Upper lobe of left lung (tissue), 6 donors: ENCODE data around the gene CRIP3. TPM values are rescaled to one million over a fixed set of nuclear protein-coding genes. Genes with fewer than 3 reads are reported as not detected.
"Not testable (repeated sequence)": the region's sequence is repeated elsewhere in the genome, so short reads cannot be mapped to it uniquely, and the experiment has no call there.

Experiments
- ATAC-seq, 2 donors: fragments of 200-7000 bp; cut with Tn5 transposase; one replicate each; pipeline ENCODE4 v1.9.1; 2022; ENCODE audit warnings: mild to moderate bottlenecking in 2 of 2, moderate library complexity in 2 of 2; ENCODE audit not compliant: low FRiP score in 2 of 2
- DNase-seq, 2 donors: peaks; one replicate each; pipeline ENCODE4 v3.0.0-alpha.2; 2019 to 2020
- H3K27ac ChIP-seq, 4 donors: fragments of 200-600 bp; sonication (generic); one replicate each; pipeline ENCODE4 v1.5.1; 2016 to 2019
- H3K27me3 ChIP-seq, 4 donors: fragments of 200-600 bp; sonication (generic); one replicate each; pipeline ENCODE4 v1.5.1; 2017 to 2019
- H3K36me3 ChIP-seq, 4 donors: fragments of 200-600 bp; sonication (generic); one replicate each; pipeline ENCODE4 v1.5.1; 2016 to 2019
- H3K4me1 ChIP-seq, 4 donors: fragments of 200-600 bp; sonication (generic); one replicate each; pipeline ENCODE4 v1.5.1; 2018 to 2019
- H3K4me3 ChIP-seq, 4 donors: fragments of 200-600 bp; sonication (generic); one replicate each; pipeline ENCODE4 v1.5.1; 2017 to 2019; ENCODE audit warnings: mild to moderate bottlenecking in 2 of 4, moderate library complexity in 1 of 4
- H3K9me3 ChIP-seq, 4 donors: fragments of 200-600 bp; sonication (generic); one replicate each; pipeline ENCODE4 v1.5.1; 2018 to 2019
- EP300 ChIP-seq, 4 donors: sonication (generic); formaldehyde crosslinking; IDR thresholded peaks; one replicate each; pipeline ENCODE4 v1.5.1; 2017; ENCODE audit warnings: antibody characterized with exemption in 4 of 4, control low read depth in 2 of 4
- POLR2A ChIP-seq, 4 donors: fragments of 450-650 bp; IDR thresholded peaks; one replicate each; pipeline ENCODE4 v1.5.1; 2016 to 2017; ENCODE audit warnings: antibody characterized with exemption in 4 of 4, mild to moderate bottlenecking in 2 of 4
- POLR2AphosphoS5 ChIP-seq, 2 donors: sonication (generic); formaldehyde crosslinking; IDR thresholded peaks; one replicate each; pipeline ENCODE4 v1.5.1; 2017; ENCODE audit warnings: antibody characterized with exemption in 2 of 2
- WGBS, 2 donors: methylation state at CpG; one replicate each; pipeline ENCODE4 v1.1.5; 2017 to 2018; 5-methylcytosine and 5-hydroxymethylcytosine counted together
- total RNA-seq, 6 donors: library from RNA; depleted of rRNA in 4 of 6; stranded (reverse); fragments of >200 nt in 4 of 6; gene quantifications; one replicate each; pipeline versions ENCODE4 v1.1.0 to v1.2.1, GENCODE V29; 2016 to 2021
- TF ChIP-seq, protein P1 (sequence below), 6 experiments: fragments of 450-650 bp in 4 of 6; fragments of 200-600 bp in 2 of 6; sonication (generic) in 2 of 6; IDR thresholded peaks; one replicate each; pipeline ENCODE4 v1.5.1; 2016 to 2019; ENCODE audit warnings: antibody characterized with exemption in 6 of 6
- donor health status: DM: no; HTN: no; CAD: no; lungs with moderate emphysema.
- donor health status: DM: no; HTN: yes; CAD: no; lungs with severe emphysema.

Gene CRIP3
- total RNA-seq, 6 donors from 2014 or later = 1.5 TPM; not detected in 5

DNA sequence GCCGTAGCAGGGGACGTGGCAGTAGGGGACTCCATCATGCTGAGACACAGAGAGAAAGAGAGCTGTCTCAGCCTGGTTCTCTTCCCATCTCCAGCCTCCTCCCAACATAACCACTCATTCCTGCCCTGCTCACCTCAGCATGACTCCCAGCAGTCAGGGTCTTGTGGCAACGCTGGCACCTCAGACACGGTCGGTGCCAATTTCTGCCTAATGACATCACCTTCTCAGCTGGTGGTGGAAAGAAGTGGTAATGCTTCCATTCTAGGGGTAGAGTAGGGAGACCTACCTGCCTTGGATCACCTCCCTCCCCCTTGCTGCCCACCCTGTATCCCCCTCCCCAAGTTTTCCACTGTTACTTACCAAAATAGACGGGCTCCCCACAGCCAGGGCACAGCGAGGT, 2.5 kb downstream of the CRIP3 start:
- Histone ChIP-seq H3K27ac (no peak overlapping the region), H3K27me3 (no peaks in the 10 kb centered on the region), H3K36me3 (no peaks in the 10 kb centered on the region), H3K4me3 (no peak overlapping the region), H3K4me1 (peaks cover 8 to 14% (median 12%) of the 10 kb centered on the region in 4 donors), H3K9me3 (no peaks in the 10 kb centered on the region)
- DNase-seq (no peak), ATAC-seq (no peak)
- TF ChIP-seq POLR2A (IDR thresholded peaks at IDR 0.05) = no peak
- TF ChIP-seq EP300 (IDR thresholded peaks at IDR 0.05) = no peak
- no peak for TF ChIP-seq POLR2AphosphoS5 (IDR thresholded peaks at IDR 0.05)
- TF ChIP-seq, protein P1, sequence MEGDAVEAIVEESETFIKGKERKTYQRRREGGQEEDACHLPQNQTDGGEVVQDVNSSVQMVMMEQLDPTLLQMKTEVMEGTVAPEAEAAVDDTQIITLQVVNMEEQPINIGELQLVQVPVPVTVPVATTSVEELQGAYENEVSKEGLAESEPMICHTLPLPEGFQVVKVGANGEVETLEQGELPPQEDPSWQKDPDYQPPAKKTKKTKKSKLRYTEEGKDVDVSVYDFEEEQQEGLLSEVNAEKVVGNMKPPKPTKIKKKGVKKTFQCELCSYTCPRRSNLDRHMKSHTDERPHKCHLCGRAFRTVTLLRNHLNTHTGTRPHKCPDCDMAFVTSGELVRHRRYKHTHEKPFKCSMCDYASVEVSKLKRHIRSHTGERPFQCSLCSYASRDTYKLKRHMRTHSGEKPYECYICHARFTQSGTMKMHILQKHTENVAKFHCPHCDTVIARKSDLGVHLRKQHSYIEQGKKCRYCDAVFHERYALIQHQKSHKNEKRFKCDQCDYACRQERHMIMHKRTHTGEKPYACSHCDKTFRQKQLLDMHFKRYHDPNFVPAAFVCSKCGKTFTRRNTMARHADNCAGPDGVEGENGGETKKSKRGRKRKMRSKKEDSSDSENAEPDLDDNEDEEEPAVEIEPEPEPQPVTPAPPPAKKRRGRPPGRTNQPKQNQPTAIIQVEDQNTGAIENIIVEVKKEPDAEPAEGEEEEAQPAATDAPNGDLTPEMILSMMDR (IDR thresholded peaks at IDR 0.05) = no peak
- WGBS, 2 donors = 85 to 91% methylated on average over 6 to 7 of the region's 7 CpGs

GRCh38 chr6:43304882-43305281, 3.7 kb downstream of the CRIP3 start:
- Histone ChIP-seq H3K27me3 (no peaks in the 10 kb centered on the region), H3K4me1 (peaks cover 8 to 14% (median 12%) of the 10 kb centered on the region in 4 donors), H3K4me3 (no peak overlapping the region), H3K27ac (no peak overlapping the region), H3K9me3 (no peaks in the 10 kb centered on the region), H3K36me3 (no peaks in the 10 kb centered on the region)
- ATAC-seq (no peak), DNase-seq (no peak)
- WGBS, 2 donors = 75 to 100% methylated on average over 1 to 2 of the region's 2 CpGs
- TF ChIP-seq POLR2A (IDR thresholded peaks at IDR 0.05) (no peak), POLR2AphosphoS5 (IDR thresholded peaks at IDR 0.05) (no peak), EP300 (IDR thresholded peaks at IDR 0.05) (no peak)
- TF ChIP-seq, protein P1 (IDR thresholded peaks at IDR 0.05) = no peak

GRCh38 chr6:43304361-43304760, 4.3 kb downstream of the CRIP3 start:
- peaks cover 8 to 14% (median 12%) of the 10 kb centered on the region in 4 donors for H3K4me1 ChIP-seq
- WGBS, 2 donors = 77 to 81% methylated on average over 3 of the region's 3 CpGs
- no peaks in the 10 kb centered on the region for H3K9me3 ChIP-seq
- no peaks in the 10 kb centered on the region for H3K27me3 ChIP-seq
- H3K36me3 ChIP-seq = no peaks in the 10 kb centered on the region
- ATAC-seq = no peak
- TF ChIP-seq POLR2A (IDR thresholded peaks at IDR 0.05) = no peak
- TF ChIP-seq, protein P1 (IDR thresholded peaks at IDR 0.05) = no peak
- no peak for TF ChIP-seq EP300 (IDR thresholded peaks at IDR 0.05)
- no peak for TF ChIP-seq POLR2AphosphoS5 (IDR thresholded peaks at IDR 0.05)
- no peak overlapping the region for H3K27ac ChIP-seq
- H3K4me3 ChIP-seq = no peak overlapping the region
- DNase-seq = no peak

DNA sequence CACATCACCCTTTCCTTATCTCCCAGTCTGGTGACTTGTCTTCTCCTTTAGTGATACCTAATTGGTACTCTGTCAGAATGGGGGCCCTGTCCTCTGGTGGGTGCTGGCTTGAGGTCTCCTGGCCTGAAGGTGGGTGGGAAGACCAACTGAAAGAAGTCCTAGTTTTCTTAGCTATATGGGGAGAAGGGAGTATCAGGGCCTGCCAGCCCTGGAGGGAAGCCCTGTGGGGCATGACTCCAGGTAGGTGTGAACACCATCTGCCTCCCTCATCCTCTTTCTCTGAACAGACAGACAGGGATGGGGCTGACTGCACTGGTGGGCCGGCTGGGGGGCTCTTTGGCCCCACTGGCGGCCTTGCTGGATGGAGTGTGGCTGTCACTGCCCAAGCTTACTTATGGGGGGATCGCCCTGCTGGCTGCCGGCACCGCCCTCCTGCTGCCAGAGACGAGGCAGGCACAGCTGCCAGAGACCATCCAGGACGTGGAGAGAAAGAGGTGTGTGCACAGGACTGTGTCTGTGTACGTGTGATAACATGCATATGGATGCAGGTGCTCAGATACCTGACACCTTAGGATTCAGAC, 4.8 kb downstream of the CRIP3 start:
- no peaks in the 10 kb centered on the region for H3K36me3 ChIP-seq
- ATAC-seq = no peak

GRCh38 chr6:43303006-43303405, 5.6 kb downstream of the CRIP3 start:
- not testable (repeated sequence) for H3K27me3 ChIP-seq, H3K27ac ChIP-seq, H3K9me3 ChIP-seq, H3K4me1 ChIP-seq, ATAC-seq, H3K36me3 ChIP-seq, DNase-seq, H3K4me3 ChIP-seq
- 85 to 88% methylated on average over 8 to 11 of the region's 11 CpGs for WGBS, 2 donors

More for the DNA sequence above, 4.8 kb downstream of the CRIP3 start:
- Histone ChIP-seq H3K4me3 (no peak overlapping the region), H3K9me3 (no peaks in the 10 kb centered on the region), H3K4me1 (peaks cover 6 to 10% (median 8%) of the 10 kb centered on the region in 4 donors), H3K27me3 (no peaks in the 10 kb centered on the region), H3K27ac (no peak overlapping the region)
- peak in 1 of 2 donors; percentile 63 for DNase-seq
- WGBS, 2 donors = 79% methylated on average over 8 of the region's 8 CpGs
- TF ChIP-seq POLR2AphosphoS5 (IDR thresholded peaks at IDR 0.05) = no peak
- TF ChIP-seq, protein P1 (IDR thresholded peaks at IDR 0.05) = no peak
- no peak for TF ChIP-seq POLR2A (IDR thresholded peaks at IDR 0.05)
- TF ChIP-seq EP300 (IDR thresholded peaks at IDR 0.05) = no peak
